A172 (cell line): ENCODE measurements around the gene TNFRSF21. TPM values are rescaled to one million over a fixed set of nuclear protein-coding genes. Genes with fewer than 3 reads are reported as not detected.

Experiments
- total RNA-seq: library from RNA; depleted of rRNA; stranded (reverse); fragments of >200 nt; shearing (Covaris generic); gene quantifications from 2 replicates; pipeline ENCODE4 v1.2.3, GENCODE V29; 2014; rRNA removed

The TNFRSF21 gene
- total RNA-seq, 1 experiment from 2014 or later = 11.1 TPM

Other genes starting within 250 kb of the TNFRSF21 start
- gene CD2AP, start 167.9 kb upstream of the TNFRSF21 start, total RNA-seq = 13.4 and 18.0 TPM in 2 replicates